Prostate gland (tissue), 2 donors: ENCODE data around the gene PASK. TPM values are rescaled to one million over a fixed set of nuclear protein-coding genes. Genes with fewer than 3 reads are reported as not detected.

Source experiments
- DNase-seq: peaks from one replicate; pipeline ENCODE4 v3.0.0-alpha.2; 2019; ENCODE audit warnings: low spot score
- H3K27ac ChIP-seq, 2 donors: fragments of 200-600 bp; sonication (generic); 2 replicates each; pipeline ENCODE4 v1.5.1; 2017 to 2019
- H3K27me3 ChIP-seq: fragments of 200-600 bp; sonication (generic); replicated peaks from 2 replicates; pipeline ENCODE4 v1.5.1; 2019; ENCODE audit not compliant: insufficient read depth
- H3K36me3 ChIP-seq, 2 donors: fragments of 200-600 bp; sonication (generic); 1 replicate in 1 of 2; 2 replicates in 1 of 2; pipeline versions ENCODE4 v1.5.1 to v1.8.1; 2017 to 2019
- H3K4me1 ChIP-seq: fragments of 200-600 bp; sonication (generic); replicated peaks from 2 replicates; pipeline ENCODE4 v1.5.1; 2019
- H3K4me3 ChIP-seq, 2 donors: fragments of 200-600 bp; sonication (generic); 2 replicates each; pipeline ENCODE4 v1.5.1; 2017 to 2019
- H3K9me3 ChIP-seq: fragments of 200-600 bp; sonication (generic); 2 replicates; pipeline ENCODE4 v1.5.1; 2017
- POLR2A ChIP-seq: fragments of 450-650 bp; IDR thresholded peaks from one replicate; pipeline ENCODE4 v1.6.1; 2016; ENCODE audit warnings: antibody characterized with exemption, mild to moderate bottlenecking
- POLR2AphosphoS5 ChIP-seq: sonication (generic); formaldehyde crosslinking; IDR thresholded peaks from one replicate; pipeline ENCODE4 v1.6.1; 2017; ENCODE audit warnings: antibody characterized with exemption
- WGBS: methylation state at CpG from one replicate; pipeline ENCODE4 v1.1.5; 2018; 5-methylcytosine and 5-hydroxymethylcytosine counted together
- intact Hi-C: fragments of 100-400 bp; cut with DNase I; formaldehyde crosslinking; loops from one replicate; pipeline ENCODE4 v1.14.2; 2022
- total RNA-seq, 2 donors: library from RNA; depleted of rRNA; stranded (reverse); fragments of >200 nt; gene quantifications; one replicate each; pipeline ENCODE4 v1.1.0, GENCODE V29; 2016
- TF ChIP-seq, protein P1 (sequence below), 4 experiments: fragments of 200-600 bp in 2 of 4; fragments of 450-650 bp in 2 of 4; sonication (generic) in 2 of 4; IDR thresholded peaks; 1 replicate in 3 of 4; 2 replicates in 1 of 4; pipeline ENCODE4 v1.5.1; 2016 to 2019; ENCODE audit warnings: antibody characterized with exemption in 4 of 4, mild to moderate bottlenecking in 2 of 4, moderate library complexity in 2 of 4

The PASK gene
- total RNA-seq, 2 donors from 2014 or later: 49.2 to 200 TPM

DNA sequence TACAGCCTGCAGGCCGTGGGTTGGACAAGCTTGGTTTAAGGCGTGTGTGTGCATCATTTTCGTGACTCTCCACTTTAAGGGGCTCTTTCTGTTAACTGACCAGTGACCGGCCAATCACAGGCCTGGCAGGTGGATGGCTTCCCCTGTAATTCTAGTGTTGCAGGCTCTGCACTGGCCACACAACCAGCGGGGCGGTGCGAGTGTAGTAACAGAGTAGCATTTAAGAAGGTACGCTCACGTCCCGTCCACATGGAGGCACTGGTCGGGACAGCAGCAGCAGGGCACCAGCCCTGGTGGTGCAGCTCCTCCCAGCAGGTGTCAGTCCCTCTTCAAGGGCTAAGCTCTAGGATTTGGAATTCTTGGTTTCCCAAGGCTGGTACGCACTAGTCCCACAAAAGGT, 31.2 kb upstream of the PASK start:
- Histone ChIP-seq H3K4me3 (no peak overlapping the region), H3K27me3 (no peaks in the 10 kb centered on the region), H3K4me1 (no peaks in the 10 kb centered on the region), H3K9me3 (no peaks in the 10 kb centered on the region), H3K36me3 (no peaks in the 10 kb centered on the region), H3K27ac (no peak overlapping the region)
- DNase-seq: no peak
- 93% methylated on average over 12 of the region's 12 CpGs for WGBS
- intact Hi-C loops: no loop called here
- TF ChIP-seq, protein P1, sequence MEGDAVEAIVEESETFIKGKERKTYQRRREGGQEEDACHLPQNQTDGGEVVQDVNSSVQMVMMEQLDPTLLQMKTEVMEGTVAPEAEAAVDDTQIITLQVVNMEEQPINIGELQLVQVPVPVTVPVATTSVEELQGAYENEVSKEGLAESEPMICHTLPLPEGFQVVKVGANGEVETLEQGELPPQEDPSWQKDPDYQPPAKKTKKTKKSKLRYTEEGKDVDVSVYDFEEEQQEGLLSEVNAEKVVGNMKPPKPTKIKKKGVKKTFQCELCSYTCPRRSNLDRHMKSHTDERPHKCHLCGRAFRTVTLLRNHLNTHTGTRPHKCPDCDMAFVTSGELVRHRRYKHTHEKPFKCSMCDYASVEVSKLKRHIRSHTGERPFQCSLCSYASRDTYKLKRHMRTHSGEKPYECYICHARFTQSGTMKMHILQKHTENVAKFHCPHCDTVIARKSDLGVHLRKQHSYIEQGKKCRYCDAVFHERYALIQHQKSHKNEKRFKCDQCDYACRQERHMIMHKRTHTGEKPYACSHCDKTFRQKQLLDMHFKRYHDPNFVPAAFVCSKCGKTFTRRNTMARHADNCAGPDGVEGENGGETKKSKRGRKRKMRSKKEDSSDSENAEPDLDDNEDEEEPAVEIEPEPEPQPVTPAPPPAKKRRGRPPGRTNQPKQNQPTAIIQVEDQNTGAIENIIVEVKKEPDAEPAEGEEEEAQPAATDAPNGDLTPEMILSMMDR (IDR thresholded peaks at IDR 0.05): no peak
- no peak for TF ChIP-seq POLR2AphosphoS5
- TF ChIP-seq POLR2A: no peak

DNA sequence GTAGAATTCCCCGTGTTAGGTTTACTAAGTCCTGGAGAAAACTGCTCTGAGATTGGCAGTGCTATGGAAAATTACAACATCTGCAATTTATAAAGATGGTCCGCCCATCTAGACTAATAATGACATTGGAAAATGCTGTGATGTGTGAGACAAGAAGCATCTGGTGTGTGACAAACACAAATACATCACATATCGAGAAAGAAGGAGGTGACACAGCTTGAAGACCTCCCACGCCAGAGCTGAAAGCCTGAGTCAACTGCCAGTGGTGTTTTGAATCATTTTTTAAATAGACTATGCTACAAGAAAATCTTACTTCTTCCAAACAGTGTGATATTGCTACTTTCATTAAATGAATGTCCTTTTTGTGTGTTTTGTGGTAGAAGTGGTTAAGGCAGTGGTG, 30.6 kb upstream of the PASK start:
- no peaks in the 10 kb centered on the region for H3K9me3 ChIP-seq
- TF ChIP-seq, protein P1 (IDR thresholded peaks at IDR 0.05): no peak
- TF ChIP-seq POLR2AphosphoS5 (no peak), POLR2A (no peak)
- 81% methylated on average over 4 of the region's 4 CpGs for WGBS
- no peak overlapping the region for H3K4me3 ChIP-seq
- H3K4me1 ChIP-seq: no peaks in the 10 kb centered on the region
- H3K36me3 ChIP-seq: no peaks in the 10 kb centered on the region
- intact Hi-C loops: no loop called here
- DNase-seq: no peak
- H3K27me3 ChIP-seq: no peaks in the 10 kb centered on the region
- no peak overlapping the region for H3K27ac ChIP-seq

GRCh38 chr2:241178961-241179360, 29.7 kb upstream of the PASK start:
- no peaks in the 10 kb centered on the region for H3K9me3 ChIP-seq
- TF ChIP-seq POLR2A: no peak
- TF ChIP-seq POLR2AphosphoS5: no peak
- TF ChIP-seq, protein P1 (IDR thresholded peaks at IDR 0.05): no peak
- no peak for DNase-seq
- H3K27me3 ChIP-seq: no peaks in the 10 kb centered on the region
- no peaks in the 10 kb centered on the region for H3K36me3 ChIP-seq
- H3K27ac ChIP-seq: no peak overlapping the region
- H3K4me3 ChIP-seq: no peak overlapping the region
- WGBS: 70% methylated on average over 4 of the region's 4 CpGs
- intact Hi-C loops: no loop called here
- no peaks in the 10 kb centered on the region for H3K4me1 ChIP-seq

DNA sequence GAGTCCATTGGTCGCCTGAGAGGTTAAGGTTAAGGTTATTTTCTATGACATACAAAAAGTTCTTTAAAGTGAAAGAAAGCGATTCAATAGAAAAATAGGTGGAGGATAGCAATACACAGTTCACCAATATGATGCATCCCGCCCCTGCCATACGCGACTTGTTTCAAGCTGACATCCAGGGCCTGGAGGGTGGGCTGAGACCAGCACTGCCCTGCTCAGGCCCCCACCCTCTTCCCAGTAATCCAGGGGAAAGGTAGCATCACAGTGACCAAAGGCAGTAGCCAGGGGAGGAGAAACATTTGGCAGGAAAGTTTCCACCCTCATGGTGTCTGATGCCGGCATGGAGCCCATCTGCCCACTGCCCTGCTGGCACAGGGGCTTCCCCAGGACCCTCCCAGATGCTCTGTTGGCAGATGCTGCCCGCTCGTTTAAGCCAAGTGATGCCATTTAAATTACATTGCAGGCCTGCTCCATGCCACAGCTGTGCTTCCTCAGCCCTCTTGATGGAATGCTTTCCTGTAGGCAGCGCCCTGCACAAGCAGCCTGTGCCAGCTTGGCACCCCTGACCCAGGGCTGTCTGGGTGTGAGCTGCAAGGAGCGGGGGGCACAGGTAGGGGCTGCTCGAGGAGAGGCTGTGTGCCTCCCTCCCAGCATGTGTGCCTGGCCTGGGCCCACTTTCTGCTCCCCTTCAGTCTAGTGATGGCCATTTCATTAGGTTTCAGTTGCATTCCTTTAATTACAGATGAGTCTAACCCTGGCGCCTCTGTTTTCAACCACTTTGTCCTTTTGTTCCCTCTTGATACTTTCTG, 28.5 kb upstream of the PASK start:
- H3K36me3 ChIP-seq: no peaks in the 10 kb centered on the region
- no peaks in the 10 kb centered on the region for H3K27me3 ChIP-seq
- intact Hi-C loops: no loop called here
- WGBS: 96% methylated on average over 12 of the region's 12 CpGs
- no peak overlapping the region for H3K4me3 ChIP-seq
- no peak for DNase-seq
- no peaks in the 10 kb centered on the region for H3K4me1 ChIP-seq
- TF ChIP-seq POLR2AphosphoS5: no peak
- no peak for TF ChIP-seq POLR2A
- TF ChIP-seq, protein P1 (IDR thresholded peaks at IDR 0.05): no peak
- no peaks in the 10 kb centered on the region for H3K9me3 ChIP-seq
- H3K27ac ChIP-seq: no peak overlapping the region

DNA sequence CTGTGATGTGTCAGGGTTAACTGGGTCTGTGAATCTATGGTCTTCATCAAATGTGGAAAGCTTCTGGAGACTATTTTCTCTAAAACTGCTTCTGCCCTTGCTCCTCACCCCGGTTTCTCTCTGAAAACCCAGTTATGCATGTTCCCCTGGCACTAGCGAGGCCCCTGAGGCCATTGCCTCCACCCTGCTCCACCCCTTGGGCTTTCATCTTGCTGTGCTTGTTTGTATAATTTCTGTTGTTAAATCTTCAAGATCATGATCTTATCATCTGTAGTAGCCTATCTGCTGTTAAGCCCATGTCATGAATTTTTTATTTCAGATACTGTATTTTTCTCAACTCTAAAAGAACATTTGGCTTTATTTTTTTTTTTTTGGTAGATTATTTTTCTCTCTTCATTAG, 24.3 kb upstream of the PASK start:
- WGBS: 17% methylated on average over 2 of the region's 2 CpGs
- DNase-seq: peak; percentile 51
- H3K36me3 ChIP-seq: peaks cover 0 to 6% of the 10 kb centered on the region in 2 donors
- H3K4me3 ChIP-seq: no peak overlapping the region
- H3K9me3 ChIP-seq: no peaks in the 10 kb centered on the region
- H3K4me1 ChIP-seq: no peaks in the 10 kb centered on the region
- intact Hi-C loops: no loop called here
- no peaks in the 10 kb centered on the region for H3K27me3 ChIP-seq
- peak overlapping the region in 1 of 2 donors; percentile 76 for H3K27ac ChIP-seq
- TF ChIP-seq, protein P1 (IDR thresholded peaks at IDR 0.05): no peak
- no peak for TF ChIP-seq POLR2AphosphoS5
- no peak for TF ChIP-seq POLR2A
